ENCODE results near the gene RHOT1. TPM values are rescaled to one million over a fixed set of nuclear protein-coding genes. Genes with fewer than 3 reads are reported as not detected.

Gene RHOT1
- total RNA-seq, 1 experiment from 2014 or later: 24.4 TPM

DNA sequence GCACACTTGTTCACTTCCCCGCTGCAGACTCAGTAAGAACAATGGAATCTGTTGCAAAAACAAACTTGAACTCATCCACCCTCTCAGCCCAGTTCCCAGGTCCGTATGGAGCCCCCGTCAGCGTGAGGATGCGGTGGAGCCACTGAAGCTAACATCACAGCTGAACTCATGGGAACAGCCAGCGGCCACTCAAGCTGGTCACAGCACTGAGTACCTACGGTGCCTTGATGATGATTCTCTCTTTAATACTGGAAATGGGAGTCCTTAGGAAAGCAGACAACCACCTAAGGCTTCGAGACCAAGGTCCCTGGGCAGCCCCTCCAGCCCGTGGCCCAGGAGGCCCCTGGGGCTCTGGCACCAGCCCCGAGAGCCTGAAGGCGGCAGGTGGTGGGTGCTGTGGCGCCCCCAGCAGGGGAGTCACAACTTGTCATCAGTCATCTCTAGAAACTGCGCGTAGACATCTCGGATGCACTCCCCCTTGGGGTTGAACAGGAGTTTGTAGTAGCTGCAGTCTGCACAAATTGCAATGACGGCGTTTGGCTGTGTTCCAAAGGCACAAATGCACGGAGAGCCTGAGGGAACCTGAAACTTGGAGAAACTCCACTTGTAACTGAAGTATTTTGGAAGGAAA is 31.0 kb upstream of the RHOT1 start:
- no peaks in the 10 kb centered on the region for H3K27me3 Mint-ChIP-seq (ENCODE audit: low read depth)
- H2BK5ac ChIP-seq (ENCODE audit: insufficient read length, low read length): no peak overlapping the region
- no peaks in the 10 kb centered on the region for H4K20me1 ChIP-seq (ENCODE audit: control insufficient read depth, insufficient read depth, insufficient read length)
- WGBS (ENCODE audit: extremely low coverage, insufficient read length, low lambda C conversion rate): no CpG with 5 or more reads among the region's 18 CpGs
- no peak overlapping the region for H2BK15ac ChIP-seq (ENCODE audit: low read depth, low read length)
- H3K9ac ChIP-seq (ENCODE audit: extremely low read depth, insufficient read length, low read length): no peak overlapping the region
- no peaks in the 10 kb centered on the region for H3K9me3 Mint-ChIP-seq
- H2AFZ ChIP-seq (ENCODE audit: low read length): no peak overlapping the region
- no peak overlapping the region for H3K14ac ChIP-seq (ENCODE audit: insufficient read depth, low read length)
- H3K4me1 Mint-ChIP-seq: peaks cover 28 to 29% of the 10 kb centered on the region in 2 experiments
- no peaks in the 10 kb centered on the region for H3K79me1 ChIP-seq (ENCODE audit: insufficient read depth, low read depth, low read length, poor library complexity, severe bottlenecking)
- H4K91ac ChIP-seq (ENCODE audit: insufficient read length, low read depth, low read length): no peak overlapping the region
- no peak overlapping the region for H3K4ac ChIP-seq (ENCODE audit: low read depth, low read length)
- H4K5ac ChIP-seq (ENCODE audit: insufficient read length, low read depth, low read length): no peak overlapping the region
- H3K56ac ChIP-seq (ENCODE audit: insufficient read length, low read depth, low read length): no peak overlapping the region
- no peaks in the 10 kb centered on the region for H3K9me3 ChIP-seq (ENCODE audit: control insufficient read depth, low read depth, low read length)
- H3K4me3 Mint-ChIP-seq: no peak overlapping the region
- H3K27ac Mint-ChIP-seq: peak overlapping the region in 2 of 3 experiments; percentile 74 to 84; a peak in 2 of 7 replicates
- peak; percentile 82 for TF ChIP-seq CTCF (conservative IDR thresholded peaks at IDR 0.05)
- H2AK5ac ChIP-seq (ENCODE audit: insufficient read length, low read length): no peak overlapping the region
- H2BK20ac ChIP-seq (ENCODE audit: low read depth, low read length, poor library complexity, severe bottlenecking): no peak overlapping the region
- no peaks in the 10 kb centered on the region for H3K36me3 Mint-ChIP-seq (ENCODE audit: insufficient read depth in 1 of 3, low read depth in 3 of 3)
- H2BK120ac ChIP-seq (ENCODE audit: low read depth, low read length, poor library complexity, severe bottlenecking): no peak overlapping the region
- H3K4me1 ChIP-seq (ENCODE audit: insufficient read depth, low read length): peaks cover 3% of the 10 kb centered on the region; the same call in 1 of the 2 replicates
- H3K79me2 ChIP-seq (ENCODE audit: insufficient read depth, low read length): no peaks in the 10 kb centered on the region
- H3T11ph ChIP-seq (ENCODE audit: low read length): no peak overlapping the region
- H2BK12ac ChIP-seq (ENCODE audit: insufficient read length, low read depth, low read length): no peak overlapping the region
- no peak overlapping the region for H4K8ac ChIP-seq (replicated peaks; ENCODE audit: insufficient read length, low read depth, low read length)
- no peak overlapping the region for H3K18ac ChIP-seq (ENCODE audit: insufficient read length, low read depth, low read length)
- no peaks in the 10 kb centered on the region for H3K27me3 ChIP-seq (ENCODE audit: insufficient read depth, low read length)
- H3K27ac ChIP-seq (ENCODE audit: insufficient read length, low read depth, low read length): no peak overlapping the region
- DNase-seq: peak; percentile 84
- H3K23ac ChIP-seq (ENCODE audit: insufficient read length, low read depth, low read length): no peak overlapping the region
- H3K4me2 ChIP-seq (ENCODE audit: insufficient read depth, insufficient read length, low read length): no peak overlapping the region
- H3K23me2 ChIP-seq (ENCODE audit: insufficient read length, low read depth, low read length, poor library complexity, severe bottlenecking): no peaks in the 10 kb centered on the region

Measured in H9 (cell line).